WTC11 (cell line): ENCODE measurements around the gene BCAS3. TPM values are rescaled to one million over a fixed set of nuclear protein-coding genes. Genes with fewer than 3 reads are reported as not detected.

Experiments
- ATAC-seq: fragments of 200-7000 bp; cut with Tn5 transposase; 2 replicates; pipeline ENCODE4 v1.10.0; 2021; ENCODE audit warnings: mild to moderate bottlenecking, moderate library complexity
- CTCF ChIA-PET: fragments of 300-600 bp; sonication (Branson Sonifier 250); formaldehyde crosslinking; loops from one replicate; lab custom pipeline; 2021; ENCODE audit warnings: antibody characterized with exemption; lab: Charles Lee
- POLR2A ChIA-PET: fragments of 350-600 bp; sonication (Branson Sonifier 250); formaldehyde crosslinking; loops from one replicate; lab custom pipeline; 2021; ENCODE audit warnings: antibody characterized with exemption; lab: Charles Lee
- DNase-seq: peaks from one replicate; pipeline ENCODE4 v3.0.0; 2021; ENCODE audit warnings: low spot score
- H3K27ac Mint-ChIP-seq: 2 replicates; pipeline ENCODE4 v1.8.0; 2021; ENCODE audit warnings: mixed read lengths
- H3K27me3 Mint-ChIP-seq: 2 replicates; pipeline ENCODE4 v1.8.0; 2021; ENCODE audit warnings: low read depth, mild to moderate bottlenecking, moderate library complexity, mixed read lengths
- H3K36me3 Mint-ChIP-seq: 2 replicates; pipeline ENCODE4 v1.8.0; 2021; ENCODE audit warnings: mixed read lengths
- H3K4me1 Mint-ChIP-seq: 2 replicates; pipeline ENCODE4 v1.8.0; 2022; ENCODE audit warnings: mixed read lengths
- H3K4me3 Mint-ChIP-seq: 2 replicates; pipeline ENCODE4 v1.8.0; 2021; ENCODE audit warnings: mild to moderate bottlenecking, moderate library complexity, mixed read lengths
- H3K9me3 Mint-ChIP-seq: 2 replicates; pipeline ENCODE4 v1.8.0; 2021; ENCODE audit warnings: mixed read lengths
- ATF1 ChIP-seq: sonication (generic); formaldehyde crosslinking; IDR thresholded peaks from 2 replicates; pipeline ENCODE4 v1.8.1; 2023; ENCODE audit warnings: mild to moderate bottlenecking, moderate library complexity, missing genetic modification reagents
- CREB1 ChIP-seq: sonication (generic); formaldehyde crosslinking; IDR thresholded peaks from 2 replicates; pipeline ENCODE4 v1.8.0; 2023; ENCODE audit warnings: mild to moderate bottlenecking, missing genetic modification reagents
- ELF4 ChIP-seq: sonication (generic); formaldehyde crosslinking; IDR thresholded peaks from 2 replicates; pipeline ENCODE4 v1.8.1; 2022; ENCODE audit warnings: low read depth, mild to moderate bottlenecking, moderate library complexity, missing genetic modification reagents
- FOXJ3 ChIP-seq: sonication (generic); formaldehyde crosslinking; IDR thresholded peaks from 2 replicates; pipeline ENCODE4 v1.9.0; 2021; ENCODE audit warnings: missing genetic modification reagents, mild to moderate bottlenecking, borderline replicate concordance
- FOXP1 ChIP-seq: sonication (generic); formaldehyde crosslinking; IDR thresholded peaks from 2 replicates; pipeline ENCODE4 v1.8.0; 2022; ENCODE audit warnings: missing genetic modification reagents, mild to moderate bottlenecking, moderate library complexity, borderline replicate concordance
- GABPB1 ChIP-seq: sonication (generic); formaldehyde crosslinking; IDR thresholded peaks from 2 replicates; pipeline ENCODE4 v1.8.1; 2023; ENCODE audit warnings: mild to moderate bottlenecking, missing genetic modification reagents
- HMGA2 ChIP-seq: fragments of 250-450 bp; sonication (Bioruptor Pico); IDR thresholded peaks from 2 replicates; pipeline ENCODE4 v1.4.0; 2021; ENCODE audit warnings: mild to moderate bottlenecking, moderate library complexity
- IRF2 ChIP-seq: sonication (generic); formaldehyde crosslinking; IDR thresholded peaks from 2 replicates; pipeline ENCODE4 v1.8.0; 2022; ENCODE audit warnings: low read depth, missing genetic modification reagents, borderline replicate concordance
- JAZF1 ChIP-seq: fragments of 250-450 bp; sonication (Bioruptor Pico); IDR thresholded peaks from 2 replicates; pipeline ENCODE4 v1.9.0; 2021; ENCODE audit warnings: moderate library complexity, mild to moderate bottlenecking, inconsistent platforms
- NR1H2 ChIP-seq: sonication (generic); formaldehyde crosslinking; IDR thresholded peaks from 2 replicates; pipeline ENCODE4 v1.9.0; 2021; ENCODE audit warnings: mild to moderate bottlenecking, moderate library complexity, missing genetic modification reagents
- NR2C2 ChIP-seq: sonication (generic); formaldehyde crosslinking; IDR thresholded peaks from 2 replicates; pipeline ENCODE4 v1.8.0; 2022; ENCODE audit warnings: mild to moderate bottlenecking, missing genetic modification reagents
- RELA ChIP-seq: sonication (generic); formaldehyde crosslinking; IDR thresholded peaks from 2 replicates; pipeline ENCODE4 v1.8.1; 2022; ENCODE audit warnings: missing genetic modification reagents, mild to moderate bottlenecking, borderline replicate concordance
- RORB ChIP-seq: fragments of 250-450 bp; sonication (Bioruptor Pico); IDR thresholded peaks from 2 replicates; pipeline ENCODE4 v1.9.0; 2021; ENCODE audit warnings: mild to moderate bottlenecking
- SP1 ChIP-seq: sonication (generic); formaldehyde crosslinking; conservative IDR thresholded peaks from 2 replicates; pipeline ENCODE4 v1.8.1; 2022; ENCODE audit warnings: missing genetic modification reagents
- TEAD4 ChIP-seq: sonication (generic); formaldehyde crosslinking; IDR thresholded peaks from 2 replicates; pipeline ENCODE4 v1.8.0; 2022; ENCODE audit warnings: mild to moderate bottlenecking, missing genetic modification reagents
- ZNF232 ChIP-seq: sonication (generic); formaldehyde crosslinking; IDR thresholded peaks from 2 replicates; pipeline ENCODE4 v1.8.0; 2022; ENCODE audit warnings: mild to moderate bottlenecking, missing genetic modification reagents
- ZNF396 ChIP-seq: fragments of 250-450 bp; sonication (Bioruptor Pico); IDR thresholded peaks from 2 replicates; pipeline ENCODE4 v1.8.0; 2021; ENCODE audit warnings: mild to moderate bottlenecking, moderate library complexity, borderline replicate concordance
- total RNA-seq: library from RNA; stranded (reverse); gene quantifications from 3 replicates; pipeline ENCODE4 v1.2.3, GENCODE V29; 2021
- TF ChIP-seq, protein P1 (sequence below): sonication (generic); formaldehyde crosslinking; IDR thresholded peaks from 2 replicates; pipeline ENCODE4 v1.8.0; 2022; ENCODE audit warnings: mild to moderate bottlenecking, missing genetic modification reagents
- TF ChIP-seq, protein P2 (sequence below): sonication (generic); formaldehyde crosslinking; IDR thresholded peaks from 2 replicates; pipeline ENCODE4 v1.8.1; 2022; ENCODE audit warnings: low read depth, missing genetic modification reagents, borderline replicate concordance
- TF ChIP-seq, protein P3 (sequence below): fragments of 250-450 bp; sonication (Bioruptor Pico); conservative IDR thresholded peaks from 2 replicates; pipeline ENCODE4 v1.9.0; 2021; ENCODE audit warnings: mild to moderate bottlenecking
- TF ChIP-seq, protein P4 (sequence below): sonication (generic); formaldehyde crosslinking; IDR thresholded peaks from 2 replicates; pipeline ENCODE4 v1.8.0; 2023; ENCODE audit warnings: mild to moderate bottlenecking, missing genetic modification reagents
- TF ChIP-seq, protein P5 (sequence below): sonication (generic); formaldehyde crosslinking; IDR thresholded peaks from 2 replicates; pipeline ENCODE4 v1.8.0; 2022; ENCODE audit warnings: missing genetic modification reagents
- TF ChIP-seq, protein P6 (sequence below): sonication (generic); formaldehyde crosslinking; IDR thresholded peaks from 2 replicates; pipeline ENCODE4 v1.8.1; 2022; ENCODE audit warnings: mild to moderate bottlenecking, moderate library complexity, missing genetic modification reagents
- TF ChIP-seq, protein P7 (sequence below): sonication (generic); formaldehyde crosslinking; conservative IDR thresholded peaks from 2 replicates; pipeline ENCODE4 v1.8.1; 2022; ENCODE audit warnings: mild to moderate bottlenecking, missing genetic modification reagents

Gene BCAS3
- total RNA-seq, 1 experiment from 2014 or later = 15.5 TPM

DNA sequence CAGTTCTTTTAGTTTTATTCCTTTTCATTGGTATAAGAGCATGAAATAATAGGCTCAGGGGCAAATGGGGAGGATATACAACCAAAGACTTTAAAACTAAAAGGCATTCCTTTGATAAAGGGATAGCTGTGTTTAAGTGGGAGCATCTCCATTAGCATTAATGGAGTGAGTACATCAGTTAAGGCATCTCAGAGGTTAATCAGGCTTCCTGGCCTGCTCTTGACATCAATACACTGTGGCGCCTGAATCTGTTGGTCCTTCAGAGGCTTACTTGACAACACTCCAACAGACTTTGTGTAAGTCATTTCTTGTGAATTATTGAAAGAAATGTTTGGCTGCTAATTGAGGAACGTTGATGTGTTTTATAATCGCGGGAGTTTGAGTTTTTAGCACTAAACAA lies 230.7 kb downstream of the BCAS3 start (continued):
- no peak for TF ChIP-seq GABPB1 (CRISPR knock-in tag)
- TF ChIP-seq, protein P1, sequence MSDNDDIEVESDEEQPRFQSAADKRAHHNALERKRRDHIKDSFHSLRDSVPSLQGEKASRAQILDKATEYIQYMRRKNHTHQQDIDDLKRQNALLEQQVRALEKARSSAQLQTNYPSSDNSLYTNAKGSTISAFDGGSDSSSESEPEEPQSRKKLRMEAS = no peak
- TF ChIP-seq, protein P2, sequence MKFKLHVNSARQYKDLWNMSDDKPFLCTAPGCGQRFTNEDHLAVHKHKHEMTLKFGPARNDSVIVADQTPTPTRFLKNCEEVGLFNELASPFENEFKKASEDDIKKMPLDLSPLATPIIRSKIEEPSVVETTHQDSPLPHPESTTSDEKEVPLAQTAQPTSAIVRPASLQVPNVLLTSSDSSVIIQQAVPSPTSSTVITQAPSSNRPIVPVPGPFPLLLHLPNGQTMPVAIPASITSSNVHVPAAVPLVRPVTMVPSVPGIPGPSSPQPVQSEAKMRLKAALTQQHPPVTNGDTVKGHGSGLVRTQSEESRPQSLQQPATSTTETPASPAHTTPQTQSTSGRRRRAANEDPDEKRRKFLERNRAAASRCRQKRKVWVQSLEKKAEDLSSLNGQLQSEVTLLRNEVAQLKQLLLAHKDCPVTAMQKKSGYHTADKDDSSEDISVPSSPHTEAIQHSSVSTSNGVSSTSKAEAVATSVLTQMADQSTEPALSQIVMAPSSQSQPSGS (CRISPR knock-in tag) = no peak
- TF ChIP-seq CREB1 (CRISPR knock-in tag) = no peak
- TF ChIP-seq, protein P3, sequence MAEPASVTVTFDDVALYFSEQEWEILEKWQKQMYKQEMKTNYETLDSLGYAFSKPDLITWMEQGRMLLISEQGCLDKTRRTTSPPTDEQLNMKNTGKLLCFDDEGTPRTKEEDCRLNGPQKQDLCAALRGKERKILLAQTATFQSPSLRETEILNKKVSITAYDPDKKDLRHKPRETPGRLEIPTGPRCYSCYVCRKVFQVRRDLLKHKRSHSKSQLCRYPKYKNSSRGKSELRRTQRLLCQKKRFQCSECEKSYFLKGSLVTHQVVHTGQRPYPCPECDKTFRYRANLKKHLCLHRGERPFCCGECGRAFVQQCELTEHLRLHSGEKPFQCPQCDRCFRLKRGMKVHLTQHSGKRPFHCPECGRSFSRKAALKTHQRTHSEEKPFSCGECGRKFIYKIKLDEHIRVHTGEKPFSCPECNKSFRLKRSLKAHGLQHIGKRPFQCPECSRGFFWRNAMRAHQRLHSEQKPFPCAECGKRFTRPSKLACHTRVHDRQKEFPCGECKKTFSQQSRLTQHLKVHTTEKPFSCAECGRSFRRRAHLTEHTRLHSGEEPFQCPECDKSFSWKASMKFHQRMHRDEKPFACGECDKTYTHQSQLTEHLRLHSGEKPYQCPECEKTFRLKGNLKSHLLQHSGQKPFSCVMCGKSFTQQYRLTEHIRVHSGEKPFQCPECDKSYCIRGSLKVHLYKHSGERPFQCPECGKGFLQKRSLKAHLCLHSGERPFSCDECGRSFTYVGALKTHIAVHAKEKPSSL (CRISPR knock-in tag) = no peak

DNA sequence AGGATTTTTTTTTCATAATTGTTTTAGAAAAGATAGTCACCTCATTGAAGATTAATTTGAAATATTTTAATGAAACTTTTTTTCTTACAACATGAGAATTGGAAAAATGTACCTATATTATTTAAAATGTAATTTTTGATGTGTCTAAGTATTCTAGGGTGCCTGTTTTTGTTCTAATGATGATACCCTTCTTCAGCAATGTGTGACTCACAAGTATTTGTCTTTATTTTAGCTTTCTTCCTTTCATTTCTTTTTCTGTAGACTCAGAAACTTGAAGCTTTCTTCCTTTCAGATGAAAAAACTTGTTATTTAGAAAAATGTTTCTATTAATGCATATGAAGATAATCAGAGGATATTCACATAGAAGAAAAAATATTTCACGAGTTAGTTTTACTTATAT lies 231.8 kb downstream of the BCAS3 start:
- no peak overlapping the region for H3K4me3 Mint-ChIP-seq
- no peak for TF ChIP-seq TEAD4 (CRISPR knock-in tag)
- no peak for TF ChIP-seq SP1 (CRISPR knock-in tag)
- TF ChIP-seq NR2C2 (CRISPR knock-in tag) = no peak
- no peak for TF ChIP-seq FOXJ3 (CRISPR knock-in tag)
- no peak for TF ChIP-seq ZNF396 (CRISPR knock-in tag)
- TF ChIP-seq ATF1 (CRISPR knock-in tag) = no peak
- TF ChIP-seq RORB = no peak
- TF ChIP-seq ZNF232 (CRISPR knock-in tag) = no peak
- TF ChIP-seq, protein P4, sequence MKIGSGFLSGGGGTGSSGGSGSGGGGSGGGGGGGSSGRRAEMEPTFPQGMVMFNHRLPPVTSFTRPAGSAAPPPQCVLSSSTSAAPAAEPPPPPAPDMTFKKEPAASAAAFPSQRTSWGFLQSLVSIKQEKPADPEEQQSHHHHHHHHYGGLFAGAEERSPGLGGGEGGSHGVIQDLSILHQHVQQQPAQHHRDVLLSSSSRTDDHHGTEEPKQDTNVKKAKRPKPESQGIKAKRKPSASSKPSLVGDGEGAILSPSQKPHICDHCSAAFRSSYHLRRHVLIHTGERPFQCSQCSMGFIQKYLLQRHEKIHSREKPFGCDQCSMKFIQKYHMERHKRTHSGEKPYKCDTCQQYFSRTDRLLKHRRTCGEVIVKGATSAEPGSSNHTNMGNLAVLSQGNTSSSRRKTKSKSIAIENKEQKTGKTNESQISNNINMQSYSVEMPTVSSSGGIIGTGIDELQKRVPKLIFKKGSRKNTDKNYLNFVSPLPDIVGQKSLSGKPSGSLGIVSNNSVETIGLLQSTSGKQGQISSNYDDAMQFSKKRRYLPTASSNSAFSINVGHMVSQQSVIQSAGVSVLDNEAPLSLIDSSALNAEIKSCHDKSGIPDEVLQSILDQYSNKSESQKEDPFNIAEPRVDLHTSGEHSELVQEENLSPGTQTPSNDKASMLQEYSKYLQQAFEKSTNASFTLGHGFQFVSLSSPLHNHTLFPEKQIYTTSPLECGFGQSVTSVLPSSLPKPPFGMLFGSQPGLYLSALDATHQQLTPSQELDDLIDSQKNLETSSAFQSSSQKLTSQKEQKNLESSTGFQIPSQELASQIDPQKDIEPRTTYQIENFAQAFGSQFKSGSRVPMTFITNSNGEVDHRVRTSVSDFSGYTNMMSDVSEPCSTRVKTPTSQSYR = no peak
- TF ChIP-seq NR1H2 (CRISPR knock-in tag) = no peak
- TF ChIP-seq HMGA2 (CRISPR knock-in tag) = no peak
- no peak for TF ChIP-seq FOXP1 (CRISPR knock-in tag)
- no peak for TF ChIP-seq ELF4 (CRISPR knock-in tag)
- TF ChIP-seq, all 79 proteins: peak for 0
- Mint-ChIP-seq H3K4me1 (peaks cover 21% of the 10 kb centered on the region), H3K36me3 (no peaks in the 10 kb centered on the region), H3K27me3 (no peaks in the 10 kb centered on the region), H3K9me3 (no peaks in the 10 kb centered on the region), H3K27ac (no peak overlapping the region)
- POLR2A ChIA-PET = no interaction called here
- CTCF ChIA-PET = no interaction called here
- ATAC-seq (no peak), DNase-seq (no peak)

DNA sequence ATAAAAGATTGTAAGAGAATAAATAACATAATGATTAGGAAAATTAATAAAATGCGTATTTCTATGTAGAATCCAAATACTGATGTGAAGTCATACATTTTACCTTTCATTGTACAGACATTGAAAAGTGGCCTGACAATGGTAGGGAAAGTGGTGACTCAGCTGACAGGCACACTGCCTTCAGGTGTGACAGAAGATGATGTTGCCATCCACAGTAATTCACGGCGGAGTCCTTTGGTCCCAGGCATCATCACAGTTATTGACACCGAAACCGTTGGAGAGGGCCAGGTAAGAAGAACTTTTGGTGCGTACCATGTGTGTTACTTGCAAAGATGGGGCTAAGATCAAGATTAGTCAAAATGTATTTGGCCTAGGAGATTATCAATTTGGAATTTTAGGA lies 232.8 kb downstream of the BCAS3 start:
- no peak overlapping the region for H3K4me3 Mint-ChIP-seq
- TF ChIP-seq IRF2 (no peak), NR1H2 (CRISPR knock-in tag) (no peak), JAZF1 (CRISPR knock-in tag) (no peak), ELF4 (CRISPR knock-in tag) (no peak), RELA (CRISPR knock-in tag) (no peak)
- TF ChIP-seq, protein P5, sequence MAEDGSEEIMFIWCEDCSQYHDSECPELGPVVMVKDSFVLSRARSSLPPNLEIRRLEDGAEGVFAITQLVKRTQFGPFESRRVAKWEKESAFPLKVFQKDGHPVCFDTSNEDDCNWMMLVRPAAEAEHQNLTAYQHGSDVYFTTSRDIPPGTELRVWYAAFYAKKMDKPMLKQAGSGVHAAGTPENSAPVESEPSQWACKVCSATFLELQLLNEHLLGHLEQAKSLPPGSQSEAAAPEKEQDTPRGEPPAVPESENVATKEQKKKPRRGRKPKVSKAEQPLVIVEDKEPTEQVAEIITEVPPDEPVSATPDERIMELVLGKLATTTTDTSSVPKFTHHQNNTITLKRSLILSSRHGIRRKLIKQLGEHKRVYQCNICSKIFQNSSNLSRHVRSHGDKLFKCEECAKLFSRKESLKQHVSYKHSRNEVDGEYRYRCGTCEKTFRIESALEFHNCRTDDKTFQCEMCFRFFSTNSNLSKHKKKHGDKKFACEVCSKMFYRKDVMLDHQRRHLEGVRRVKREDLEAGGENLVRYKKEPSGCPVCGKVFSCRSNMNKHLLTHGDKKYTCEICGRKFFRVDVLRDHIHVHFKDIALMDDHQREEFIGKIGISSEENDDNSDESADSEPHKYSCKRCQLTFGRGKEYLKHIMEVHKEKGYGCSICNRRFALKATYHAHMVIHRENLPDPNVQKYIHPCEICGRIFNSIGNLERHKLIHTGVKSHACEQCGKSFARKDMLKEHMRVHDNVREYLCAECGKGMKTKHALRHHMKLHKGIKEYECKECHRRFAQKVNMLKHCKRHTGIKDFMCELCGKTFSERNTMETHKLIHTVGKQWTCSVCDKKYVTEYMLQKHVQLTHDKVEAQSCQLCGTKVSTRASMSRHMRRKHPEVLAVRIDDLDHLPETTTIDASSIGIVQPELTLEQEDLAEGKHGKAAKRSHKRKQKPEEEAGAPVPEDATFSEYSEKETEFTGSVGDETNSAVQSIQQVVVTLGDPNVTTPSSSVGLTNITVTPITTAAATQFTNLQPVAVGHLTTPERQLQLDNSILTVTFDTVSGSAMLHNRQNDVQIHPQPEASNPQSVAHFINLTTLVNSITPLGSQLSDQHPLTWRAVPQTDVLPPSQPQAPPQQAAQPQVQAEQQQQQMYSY (CRISPR knock-in tag) = no peak
- TF ChIP-seq, protein P6, sequence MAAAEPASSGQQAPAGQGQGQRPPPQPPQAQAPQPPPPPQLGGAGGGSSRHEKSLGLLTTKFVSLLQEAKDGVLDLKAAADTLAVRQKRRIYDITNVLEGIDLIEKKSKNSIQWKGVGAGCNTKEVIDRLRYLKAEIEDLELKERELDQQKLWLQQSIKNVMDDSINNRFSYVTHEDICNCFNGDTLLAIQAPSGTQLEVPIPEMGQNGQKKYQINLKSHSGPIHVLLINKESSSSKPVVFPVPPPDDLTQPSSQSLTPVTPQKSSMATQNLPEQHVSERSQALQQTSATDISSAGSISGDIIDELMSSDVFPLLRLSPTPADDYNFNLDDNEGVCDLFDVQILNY (CRISPR knock-in tag) = no peak
- TF ChIP-seq, protein P7, sequence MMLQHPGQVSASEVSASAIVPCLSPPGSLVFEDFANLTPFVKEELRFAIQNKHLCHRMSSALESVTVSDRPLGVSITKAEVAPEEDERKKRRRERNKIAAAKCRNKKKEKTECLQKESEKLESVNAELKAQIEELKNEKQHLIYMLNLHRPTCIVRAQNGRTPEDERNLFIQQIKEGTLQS (CRISPR knock-in tag) = no peak
- TF ChIP-seq, all 79 proteins: peak for 0
- Mint-ChIP-seq H3K36me3 (no peaks in the 10 kb centered on the region; the same call in 1 of the 2 replicates), H3K9me3 (peaks cover 5% of the 10 kb centered on the region), H3K4me1 (peaks cover 19% of the 10 kb centered on the region), H3K27ac (no peak overlapping the region), H3K27me3 (no peaks in the 10 kb centered on the region)
- DNase-seq (no peak), ATAC-seq (no peak)
- ChIA-PET CTCF (no interaction called here), POLR2A (no interaction called here)
